ENCODE measurements around the gene KRTAP10-2.

DNA sequence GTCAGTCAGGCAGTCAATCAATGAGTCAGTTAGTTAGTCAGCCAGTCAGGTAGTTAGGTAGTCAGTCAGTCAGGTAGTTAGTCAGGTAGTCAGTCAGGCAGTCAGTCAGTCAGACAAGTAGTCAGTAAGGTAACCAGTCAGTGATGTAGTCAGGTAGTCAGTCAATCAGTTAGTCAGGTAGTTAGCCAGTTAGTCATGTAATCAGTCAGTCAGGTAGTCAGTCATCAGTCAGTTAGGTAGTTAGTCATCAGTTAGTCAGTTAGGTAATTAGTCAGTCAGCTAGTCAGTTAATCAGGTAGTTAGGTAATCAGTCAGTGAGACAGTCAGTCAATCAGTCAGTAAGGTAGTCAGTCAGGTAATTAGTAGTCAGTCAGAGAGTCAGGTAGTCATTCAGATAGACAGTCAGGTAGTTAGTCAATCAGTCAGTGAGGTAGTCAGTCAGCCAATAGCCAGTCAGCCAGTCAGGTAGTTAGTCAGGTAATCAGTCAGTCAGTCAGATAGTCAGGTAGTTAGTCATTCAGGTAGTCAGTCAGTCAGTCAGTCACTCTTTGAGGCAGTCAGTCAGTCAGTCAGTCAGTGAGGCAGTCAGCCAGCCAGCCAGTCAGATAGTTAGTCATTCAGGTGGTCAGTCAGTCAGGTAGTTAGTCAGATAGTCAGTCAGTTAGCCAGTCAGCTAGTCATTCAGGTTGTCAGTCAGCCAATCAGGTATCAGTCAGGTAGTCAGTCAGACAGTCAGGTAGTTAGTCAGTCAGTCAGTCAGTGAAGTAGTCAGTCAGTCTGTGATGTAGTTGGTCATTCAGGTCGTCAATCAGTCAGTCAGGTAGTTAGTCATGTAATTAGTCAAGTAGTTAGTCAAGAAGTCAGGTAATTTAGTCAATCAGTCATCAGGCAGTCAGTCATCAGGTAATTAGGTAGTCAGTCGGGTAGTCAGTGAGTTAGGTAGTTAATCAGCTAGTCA is 26.6 kb downstream of the KRTAP10-2 start:
- TF ChIP-seq, protein P1, sequence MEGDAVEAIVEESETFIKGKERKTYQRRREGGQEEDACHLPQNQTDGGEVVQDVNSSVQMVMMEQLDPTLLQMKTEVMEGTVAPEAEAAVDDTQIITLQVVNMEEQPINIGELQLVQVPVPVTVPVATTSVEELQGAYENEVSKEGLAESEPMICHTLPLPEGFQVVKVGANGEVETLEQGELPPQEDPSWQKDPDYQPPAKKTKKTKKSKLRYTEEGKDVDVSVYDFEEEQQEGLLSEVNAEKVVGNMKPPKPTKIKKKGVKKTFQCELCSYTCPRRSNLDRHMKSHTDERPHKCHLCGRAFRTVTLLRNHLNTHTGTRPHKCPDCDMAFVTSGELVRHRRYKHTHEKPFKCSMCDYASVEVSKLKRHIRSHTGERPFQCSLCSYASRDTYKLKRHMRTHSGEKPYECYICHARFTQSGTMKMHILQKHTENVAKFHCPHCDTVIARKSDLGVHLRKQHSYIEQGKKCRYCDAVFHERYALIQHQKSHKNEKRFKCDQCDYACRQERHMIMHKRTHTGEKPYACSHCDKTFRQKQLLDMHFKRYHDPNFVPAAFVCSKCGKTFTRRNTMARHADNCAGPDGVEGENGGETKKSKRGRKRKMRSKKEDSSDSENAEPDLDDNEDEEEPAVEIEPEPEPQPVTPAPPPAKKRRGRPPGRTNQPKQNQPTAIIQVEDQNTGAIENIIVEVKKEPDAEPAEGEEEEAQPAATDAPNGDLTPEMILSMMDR (conservative IDR thresholded peaks at IDR 0.05 in 1 of 2, IDR thresholded peaks at IDR 0.05 in 1 of 2; ENCODE audit: extremely low read depth in 1 of 2, insufficient read depth in 1 of 2, low read depth in 1 of 2, low read length in 2 of 2) = no peak
- no peak for TF ChIP-seq EZH2 (IDR thresholded peaks at IDR 0.05; ENCODE audit: borderline replicate concordance, low read length)

Measured in mammary epithelial cell (primary cell).